Muscle of leg (tissue), 11 donors: ENCODE data around the gene SHOC1. TPM values are rescaled to one million over a fixed set of nuclear protein-coding genes. Genes with fewer than 3 reads are reported as not detected.
"Not testable (repeated sequence)": the region's sequence is repeated elsewhere in the genome, so short reads cannot be mapped to it uniquely, and the experiment has no call there.

Source experiments
- DNase-seq: peaks from one replicate; pipeline ENCODE4 v3.0.0; 2013
- H3K27ac ChIP-seq: one replicate; pipeline ENCODE4 v1.5.1; 2013; ENCODE audit warnings: mild to moderate bottlenecking, low read length, control low read depth
- H3K27me3 ChIP-seq: one replicate; pipeline ENCODE4 v1.6.1; 2013; ENCODE audit warnings: low read length; ENCODE audit not compliant: control insufficient read depth, insufficient read depth
- H3K36me3 ChIP-seq: one replicate; pipeline ENCODE4 v1.6.1; 2013; ENCODE audit warnings: low read length; ENCODE audit not compliant: control insufficient read depth, insufficient read depth
- H3K4me1 ChIP-seq: one replicate; pipeline ENCODE4 v1.6.1; 2013; ENCODE audit warnings: low read length; ENCODE audit not compliant: control insufficient read depth, insufficient read depth
- H3K4me3 ChIP-seq: one replicate; pipeline ENCODE4 v1.5.1; 2013; ENCODE audit warnings: low read length, control low read depth
- H3K9me3 ChIP-seq: replicated peaks from 2 replicates; pipeline ENCODE4 v1.6.1; 2013; ENCODE audit warnings: low read depth, low read length; ENCODE audit not compliant: control insufficient read depth
- WGBS: methylation state at CpG from one replicate; pipeline ENCODE4 v1.1.5; 2013; ENCODE audit warnings: missing lambda C conversion rate; ENCODE audit not compliant: insufficient coverage; 5-methylcytosine and 5-hydroxymethylcytosine counted together
- polyA plus RNA-seq, 8 donors: library from polyadenylated mRNA; unstranded; fragments of 120-200 nt; gene quantifications; one replicate each; pipeline versions ENCODE4 v1.2.1 to v1.2.3, GENCODE V29; 2013; ENCODE audit warnings: inconsistent platforms in 1 of 8, low replicate concordance in 1 of 8; ENCODE audit not compliant: insufficient read length in 8 of 8, insufficient read depth in 1 of 8
- total RNA-seq: library from RNA; stranded (reverse); fragments of 120-200 nt; gene quantifications from one replicate; pipeline ENCODE4 v1.2.4, GENCODE V29; 2013

SHOC1 gene
- total and polyA plus RNA-seq, 9 donors, result 0.04 to 0.23 (median 0.07) TPM; not detected in 1

- no peak for DNase-seq
- Histone ChIP-seq H3K4me1 (no peaks in the 10 kb centered on the region), H3K27ac (no peak overlapping the region), H3K36me3 (no peaks in the 10 kb centered on the region), H3K9me3 (no peaks in the 10 kb centered on the region), H3K27me3 (no peaks in the 10 kb centered on the region), H3K4me3 (no peak overlapping the region)
- WGBS, result no CpG with 5 or more reads among the region's 5 CpGs
Observed at GRCh38 chr9:111831371-111832108, 36.8 kb upstream of the SHOC1 start.

GRCh38 chr9:111828193-111828592, 33.5 kb upstream of the SHOC1 start:
- Histone ChIP-seq H3K9me3 (no peaks in the 10 kb centered on the region), H3K4me1 (no peaks in the 10 kb centered on the region), H3K27ac (no peak overlapping the region), H3K27me3 (no peaks in the 10 kb centered on the region), H3K36me3 (no peaks in the 10 kb centered on the region), H3K4me3 (no peak overlapping the region)
- WGBS, result no CpG with 5 or more reads among the region's 4 CpGs
- DNase-seq, result no peak

DNA sequence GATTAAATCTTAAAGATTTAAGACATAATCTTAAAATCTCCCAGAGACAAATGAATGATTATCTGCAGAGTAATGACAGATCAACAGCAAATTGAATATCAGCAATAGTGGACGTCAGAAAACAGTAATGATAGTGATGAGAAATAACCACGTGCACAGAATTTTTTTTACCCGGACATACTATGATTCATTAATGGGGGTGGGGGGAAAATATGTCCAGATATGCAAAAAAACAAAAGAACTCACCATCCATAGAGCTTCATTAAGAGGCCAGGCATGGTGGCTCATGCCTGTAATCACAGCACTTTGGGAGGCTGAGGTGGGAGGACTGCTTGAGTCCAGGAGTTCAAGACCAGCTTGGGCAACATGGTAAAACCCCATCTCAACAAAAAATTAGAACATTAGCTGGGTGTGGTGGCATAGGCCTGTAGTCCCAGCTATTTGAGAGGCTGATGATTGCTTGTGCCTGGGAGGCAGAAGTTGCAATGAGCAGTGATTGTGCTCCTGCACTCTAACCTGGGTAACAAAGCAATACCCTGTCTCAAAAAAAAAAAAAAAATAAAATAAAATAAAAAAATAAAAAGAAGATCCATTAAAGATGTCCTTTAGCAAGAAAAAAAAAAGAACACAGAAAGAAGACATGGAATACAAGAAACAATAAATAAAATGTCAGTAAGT, 30.9 kb upstream of the SHOC1 start:
- Histone ChIP-seq H3K4me1 (no peaks in the 10 kb centered on the region), H3K4me3 (no peak overlapping the region), H3K9me3 (no peaks in the 10 kb centered on the region), H3K36me3 (no peaks in the 10 kb centered on the region), H3K27me3 (no peaks in the 10 kb centered on the region), H3K27ac (no peak overlapping the region)
- WGBS, result no CpG with 5 or more reads among the region's 3 CpGs
- no peak for DNase-seq

DNA sequence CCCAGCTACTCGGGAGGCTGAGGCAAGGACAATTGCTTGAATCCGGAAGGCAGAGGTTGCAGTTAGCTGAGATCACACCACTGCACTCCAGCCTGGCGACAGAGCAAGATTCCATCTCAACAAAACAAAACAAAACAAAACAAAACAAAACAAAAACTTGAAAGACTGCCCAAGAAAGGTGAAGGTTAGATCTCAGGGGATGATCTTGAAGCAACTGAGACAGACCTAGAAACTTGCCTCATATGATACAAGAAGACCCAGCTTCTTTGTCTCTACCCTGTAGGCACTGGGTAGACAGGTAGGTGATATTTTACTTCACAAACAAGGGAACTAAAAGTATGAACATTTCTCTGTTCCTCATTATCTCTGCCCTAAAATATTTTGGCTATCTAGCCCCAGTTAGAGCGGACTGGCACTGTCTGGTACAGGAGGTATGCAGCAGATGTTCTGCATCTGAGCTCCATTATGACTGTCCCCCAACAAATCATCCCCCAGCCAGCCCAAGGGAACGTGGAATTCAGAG, 26.3 kb upstream of the SHOC1 start:
- 58% methylated on average over 3 of the region's 5 CpGs for WGBS
- no peak overlapping the region for H3K4me3 ChIP-seq

DNA sequence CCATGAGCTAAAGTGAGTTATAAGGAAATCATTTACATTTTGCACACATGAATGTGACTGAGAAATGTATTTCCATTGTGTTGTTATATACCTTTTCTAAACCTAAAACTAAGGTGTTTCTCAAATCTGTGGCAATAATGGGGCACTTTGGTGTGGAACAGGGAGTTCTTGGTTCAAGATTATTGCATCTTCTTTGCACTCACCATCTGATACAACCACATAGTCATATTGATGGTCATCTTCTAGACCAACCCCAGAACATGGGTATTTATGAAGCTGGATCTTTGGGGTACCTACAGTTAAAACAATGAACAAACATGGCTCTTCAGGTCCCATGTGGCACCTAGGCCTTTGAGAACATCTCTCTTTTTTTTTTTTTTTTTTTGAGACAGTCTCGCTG, 24.6 kb upstream of the SHOC1 start:
- Histone ChIP-seq H3K27ac (no peak overlapping the region), H3K4me3 (no peak overlapping the region), H3K4me1 (no peaks in the 10 kb centered on the region), H3K36me3 (no peaks in the 10 kb centered on the region), H3K9me3 (no peaks in the 10 kb centered on the region), H3K27me3 (no peaks in the 10 kb centered on the region)
- no peak for DNase-seq
- no CpG with 5 or more reads among the region's 1 CpG for WGBS

More for the DNA sequence above, 26.3 kb upstream of the SHOC1 start:
- no peak for DNase-seq
- no peaks in the 10 kb centered on the region for H3K4me1 ChIP-seq
- H3K27me3 ChIP-seq, result no peaks in the 10 kb centered on the region
- no peaks in the 10 kb centered on the region for H3K9me3 ChIP-seq
- H3K36me3 ChIP-seq, result no peaks in the 10 kb centered on the region
- no peak overlapping the region for H3K27ac ChIP-seq

DNA sequence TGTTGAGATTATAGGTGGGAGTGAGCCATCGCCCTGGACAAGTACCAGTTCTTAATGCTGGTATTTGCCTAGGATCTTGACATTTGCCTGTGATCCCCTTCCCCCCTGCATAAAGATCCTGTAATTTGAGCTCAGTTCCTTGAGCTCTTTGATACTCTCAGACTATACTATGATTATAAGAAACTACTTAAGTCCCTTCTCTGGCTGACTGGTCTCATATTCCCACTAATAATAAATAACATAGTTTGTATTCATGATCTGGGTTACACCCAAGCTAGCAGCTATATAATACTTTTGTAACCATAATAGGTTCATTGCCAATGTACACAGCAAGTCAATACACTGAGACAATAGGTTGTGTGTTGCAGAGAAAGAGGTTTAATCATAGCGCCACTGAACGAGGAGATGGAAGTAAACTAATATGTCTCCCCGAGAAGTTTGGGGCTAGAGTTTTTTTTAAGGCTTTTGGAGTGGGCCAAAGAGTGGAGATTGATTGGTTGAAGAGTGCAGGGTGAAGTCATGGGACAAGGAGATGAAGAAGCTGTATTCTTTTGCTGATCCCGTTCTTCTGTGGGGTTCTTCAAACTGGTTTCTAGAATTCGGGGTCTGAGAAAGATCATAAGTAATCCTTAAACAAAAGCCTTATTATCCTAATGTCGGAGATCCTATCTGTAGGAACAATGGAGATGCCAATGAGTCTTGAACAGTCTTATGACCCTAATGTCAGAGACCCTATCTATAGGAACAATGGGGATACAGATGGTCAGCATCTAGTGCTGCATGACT, 20.7 kb upstream of the SHOC1 start:
- 98% methylated on average over 4 of the region's 7 CpGs for WGBS
- no peaks in the 10 kb centered on the region for H3K36me3 ChIP-seq
- no peaks in the 10 kb centered on the region for H3K4me1 ChIP-seq
- no peak overlapping the region for H3K4me3 ChIP-seq
- no peaks in the 10 kb centered on the region for H3K27me3 ChIP-seq
- H3K27ac ChIP-seq, result no peak overlapping the region
- no peak for DNase-seq
- H3K9me3 ChIP-seq, result no peaks in the 10 kb centered on the region

DNA sequence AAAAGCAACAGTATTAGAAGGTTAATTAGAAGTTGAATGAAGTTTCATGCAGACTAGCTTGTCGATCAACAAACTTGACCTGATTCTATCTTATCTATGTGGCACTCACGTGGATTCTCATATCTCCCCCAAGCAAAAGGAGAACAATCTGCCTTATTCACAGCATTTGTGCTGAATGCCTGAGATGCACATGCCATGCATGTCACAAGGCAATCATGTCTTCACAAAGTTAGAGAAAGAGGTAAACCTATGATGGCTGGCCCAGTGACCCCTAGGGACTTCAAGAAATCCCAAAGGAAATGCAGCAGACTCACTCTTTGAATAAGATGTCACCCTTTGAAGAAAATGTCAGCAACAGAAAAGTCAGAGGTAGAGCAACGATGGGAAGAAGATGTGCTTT, 17.6 kb upstream of the SHOC1 start:
- no peaks in the 10 kb centered on the region for H3K4me1 ChIP-seq
- DNase-seq, result no peak
- no peak overlapping the region for H3K4me3 ChIP-seq
- no peaks in the 10 kb centered on the region for H3K36me3 ChIP-seq
- H3K9me3 ChIP-seq, result no peaks in the 10 kb centered on the region
- no peak overlapping the region for H3K27ac ChIP-seq
- WGBS, result no CpG with 5 or more reads among the region's 3 CpGs
- H3K27me3 ChIP-seq, result no peaks in the 10 kb centered on the region

GRCh38 chr9:111810908-111811307, 16.2 kb upstream of the SHOC1 start:
- 95% methylated on average over 2 of the region's 4 CpGs for WGBS
- DNase-seq, result no peak
- no peaks in the 10 kb centered on the region for H3K9me3 ChIP-seq
- no peak overlapping the region for H3K4me3 ChIP-seq
- no peaks in the 10 kb centered on the region for H3K36me3 ChIP-seq
- no peaks in the 10 kb centered on the region for H3K4me1 ChIP-seq
- H3K27ac ChIP-seq, result no peak overlapping the region
- H3K27me3 ChIP-seq, result no peaks in the 10 kb centered on the region

- not testable (repeated sequence) for H3K27ac ChIP-seq, H3K9me3 ChIP-seq, H3K4me1 ChIP-seq, H3K27me3 ChIP-seq, H3K36me3 ChIP-seq, H3K4me3 ChIP-seq, DNase-seq
- no CpG with 5 or more reads among the region's 2 CpGs for WGBS
Observed at GRCh38 chr9:111810415-111810814, 15.7 kb upstream of the SHOC1 start.

- H3K4me1 ChIP-seq, result no peaks in the 10 kb centered on the region
Observed at GRCh38 chr9:111807197-111807596, 12.5 kb upstream of the SHOC1 start.

More at GRCh38 chr9:111807197-111807596, 12.5 kb upstream of the SHOC1 start:
- no peak for DNase-seq
- Histone ChIP-seq H3K4me3 (no peak overlapping the region), H3K36me3 (no peaks in the 10 kb centered on the region), H3K9me3 (no peaks in the 10 kb centered on the region), H3K27me3 (no peaks in the 10 kb centered on the region), H3K27ac (no peak overlapping the region)
- 67% methylated on average over 1 of the region's 1 CpG for WGBS
